Measurements from ENCODE around the gene USP32.

Gene USP32

DNA sequence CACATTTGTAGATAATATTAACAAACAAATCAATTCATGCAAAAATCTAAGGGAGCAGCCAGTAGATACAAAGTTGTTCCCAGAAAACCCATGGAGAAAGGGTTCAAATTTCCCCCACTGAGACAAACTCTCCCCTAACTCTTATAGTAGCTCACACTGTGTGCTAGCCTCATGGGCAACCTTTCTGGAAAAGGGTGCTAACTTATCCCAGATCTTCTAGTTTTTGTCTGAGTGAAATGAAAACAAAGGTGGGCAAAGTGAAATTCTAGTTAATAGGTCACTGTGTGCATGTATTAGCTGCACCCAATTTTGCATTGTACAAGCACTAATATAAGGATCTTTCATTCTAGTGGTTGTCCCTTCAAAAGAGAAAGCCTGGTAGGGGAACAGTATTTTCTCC, 9.9 kb upstream of the USP32 start:
- in situ Hi-C loops (cut with HindIII; ENCODE audit: low sequenced_read_pairs): no loop called here
- DNase-seq (ENCODE audit: low read depth, low spot score): no peak
- TF ChIP-seq, protein P1, sequence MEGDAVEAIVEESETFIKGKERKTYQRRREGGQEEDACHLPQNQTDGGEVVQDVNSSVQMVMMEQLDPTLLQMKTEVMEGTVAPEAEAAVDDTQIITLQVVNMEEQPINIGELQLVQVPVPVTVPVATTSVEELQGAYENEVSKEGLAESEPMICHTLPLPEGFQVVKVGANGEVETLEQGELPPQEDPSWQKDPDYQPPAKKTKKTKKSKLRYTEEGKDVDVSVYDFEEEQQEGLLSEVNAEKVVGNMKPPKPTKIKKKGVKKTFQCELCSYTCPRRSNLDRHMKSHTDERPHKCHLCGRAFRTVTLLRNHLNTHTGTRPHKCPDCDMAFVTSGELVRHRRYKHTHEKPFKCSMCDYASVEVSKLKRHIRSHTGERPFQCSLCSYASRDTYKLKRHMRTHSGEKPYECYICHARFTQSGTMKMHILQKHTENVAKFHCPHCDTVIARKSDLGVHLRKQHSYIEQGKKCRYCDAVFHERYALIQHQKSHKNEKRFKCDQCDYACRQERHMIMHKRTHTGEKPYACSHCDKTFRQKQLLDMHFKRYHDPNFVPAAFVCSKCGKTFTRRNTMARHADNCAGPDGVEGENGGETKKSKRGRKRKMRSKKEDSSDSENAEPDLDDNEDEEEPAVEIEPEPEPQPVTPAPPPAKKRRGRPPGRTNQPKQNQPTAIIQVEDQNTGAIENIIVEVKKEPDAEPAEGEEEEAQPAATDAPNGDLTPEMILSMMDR (IDR thresholded peaks at IDR 0.05; ENCODE audit: low read depth, low read length): no peak
- H3K4me3 ChIP-seq (ENCODE audit: low read depth, low read length): no peak overlapping the region

DNA sequence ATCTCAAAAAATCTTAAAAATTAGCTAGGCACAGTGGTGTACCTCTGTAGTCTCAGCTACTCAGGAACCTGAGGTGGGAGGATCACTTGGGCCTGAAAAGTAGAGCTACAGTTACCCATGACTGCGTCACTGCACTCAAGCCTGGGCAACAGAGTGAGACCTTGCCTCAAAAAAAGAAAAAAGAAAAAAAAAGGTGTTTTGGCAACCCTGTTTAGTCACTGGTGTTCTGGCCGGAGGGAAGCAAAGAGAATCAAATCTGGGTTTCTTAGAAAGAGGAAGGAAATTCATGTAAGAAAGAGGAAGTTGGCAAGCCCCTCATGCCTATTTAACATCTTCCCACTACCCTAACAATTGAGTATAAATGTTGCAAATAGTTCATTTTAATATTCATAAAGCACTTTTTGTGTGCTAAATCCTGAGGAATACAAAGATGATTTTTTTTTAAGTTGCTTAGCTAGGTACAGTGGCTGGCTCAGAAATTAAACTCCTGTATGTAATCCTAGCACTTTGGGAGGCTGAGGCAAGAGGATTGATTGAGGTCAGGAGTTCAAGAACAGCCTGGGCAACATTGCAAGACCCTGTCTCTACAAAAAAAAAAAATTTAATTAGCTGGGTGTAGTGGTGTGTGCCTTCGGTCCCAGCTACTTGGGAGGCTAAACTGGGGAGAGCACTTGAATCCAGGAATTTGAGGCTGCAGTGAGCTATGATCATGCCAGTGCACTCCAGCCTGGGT, 6.5 kb upstream of the USP32 start:
- no peak overlapping the region for H3K4me3 ChIP-seq (ENCODE audit: low read depth, low read length)
- no peak for DNase-seq (ENCODE audit: low read depth, low spot score)
- TF ChIP-seq, protein P1 (IDR thresholded peaks at IDR 0.05; ENCODE audit: low read depth, low read length): no peak
- in situ Hi-C loops (cut with HindIII; ENCODE audit: low sequenced_read_pairs): no loop called here

DNA sequence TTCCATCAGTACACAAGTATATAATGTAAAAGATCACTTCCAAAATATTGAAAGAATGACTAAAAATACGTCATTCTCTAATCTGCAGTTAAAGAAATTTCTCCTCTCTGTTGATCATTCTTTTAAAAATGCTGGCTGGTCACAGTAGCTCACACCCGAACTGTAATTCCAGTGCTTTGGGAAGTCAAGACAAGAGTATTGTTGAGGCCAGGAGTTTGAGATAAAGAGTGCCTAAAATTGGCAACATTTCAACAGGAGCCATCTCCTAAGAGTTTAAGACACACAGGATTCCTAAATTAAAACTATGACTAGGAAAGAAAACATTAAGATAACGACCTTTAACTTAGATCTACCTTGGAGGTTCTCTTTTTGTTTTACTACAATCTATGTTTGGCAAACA, 4.5 kb upstream of the USP32 start:
- no peak overlapping the region for H3K4me3 ChIP-seq (ENCODE audit: low read depth, low read length)
- in situ Hi-C loops (cut with HindIII; ENCODE audit: low sequenced_read_pairs): no loop called here
- DNase-seq (ENCODE audit: low read depth, low spot score): no peak
- TF ChIP-seq, protein P1 (IDR thresholded peaks at IDR 0.05; ENCODE audit: low read depth, low read length): no peak

DNA sequence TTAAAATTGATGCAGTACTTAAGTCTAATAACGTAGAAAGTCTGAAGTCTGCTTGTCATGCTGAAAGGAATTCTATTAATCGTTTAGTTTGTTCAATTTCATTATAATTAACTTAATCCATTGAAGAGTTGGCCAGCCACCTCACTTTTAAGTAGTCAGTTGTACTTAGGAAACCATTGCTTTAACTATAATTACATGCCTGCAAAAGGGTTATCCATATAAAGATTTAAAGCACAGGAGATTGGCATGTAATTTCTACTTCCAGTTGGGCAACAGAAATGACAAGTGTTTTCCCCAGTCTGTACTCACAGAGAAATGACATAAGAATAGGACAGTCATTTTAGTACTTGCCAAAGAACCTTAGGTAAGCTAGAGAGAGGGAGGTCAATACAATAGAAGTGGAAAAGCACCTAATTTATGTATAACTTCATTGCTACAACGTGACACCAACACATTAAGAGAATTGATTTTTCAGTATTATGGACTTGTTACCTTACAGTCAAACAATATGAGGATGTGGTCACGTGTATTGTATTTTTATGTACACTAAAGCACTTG, 3.7 kb upstream of the USP32 start:
- no peak overlapping the region for H3K4me3 ChIP-seq (ENCODE audit: low read depth, low read length)
- TF ChIP-seq, protein P1 (IDR thresholded peaks at IDR 0.05; ENCODE audit: low read depth, low read length): no peak
- in situ Hi-C loops (cut with HindIII; ENCODE audit: low sequenced_read_pairs): no loop called here
- no peak for DNase-seq (ENCODE audit: low read depth, low spot score)

DNA sequence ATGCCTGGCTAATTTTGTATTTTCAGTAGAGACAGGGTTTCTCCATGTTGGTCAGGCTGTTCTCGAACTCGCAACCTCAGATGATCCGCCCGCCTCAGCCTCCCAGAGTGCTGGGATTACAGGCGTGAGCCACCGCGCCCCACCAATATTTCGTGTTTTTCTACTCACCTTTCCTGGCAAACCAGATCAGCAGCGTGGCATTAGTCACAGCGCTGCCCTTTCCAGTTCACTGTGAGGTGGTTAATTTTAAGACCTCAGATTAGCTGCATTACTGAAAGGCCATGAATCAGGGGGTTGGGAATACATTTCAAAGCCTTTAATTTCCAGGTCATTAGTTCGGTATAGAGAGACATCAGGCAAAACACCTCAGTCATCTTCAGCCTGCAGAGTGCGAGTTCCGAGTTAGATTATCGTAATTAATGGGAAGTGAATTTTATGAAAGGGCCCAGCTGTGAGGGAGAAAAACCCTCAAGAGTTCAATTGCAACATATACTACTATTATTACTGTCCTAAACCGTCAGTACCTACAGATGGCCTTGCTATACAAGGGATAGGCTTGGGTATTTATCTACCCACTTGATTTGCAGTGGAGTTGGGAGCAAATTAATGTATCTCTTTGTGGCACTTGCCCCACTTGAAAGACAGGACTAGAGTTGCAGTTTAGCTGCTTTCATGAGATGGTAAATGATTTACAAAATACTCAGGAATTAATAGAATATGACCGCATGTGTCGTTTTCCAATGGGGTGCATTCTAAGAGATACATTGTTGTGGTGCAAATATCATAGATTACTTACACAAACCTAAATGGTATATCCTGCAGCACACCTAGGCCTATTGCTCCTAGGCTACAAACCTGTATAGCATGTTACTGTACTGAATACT, 2.1 kb upstream of the USP32 start:
- no peak overlapping the region for H3K4me3 ChIP-seq (ENCODE audit: low read depth, low read length)
- no peak for DNase-seq (ENCODE audit: low read depth, low spot score)
- in situ Hi-C loops (cut with HindIII; ENCODE audit: low sequenced_read_pairs): no loop called here
- TF ChIP-seq, protein P1 (IDR thresholded peaks at IDR 0.05; ENCODE audit: low read depth, low read length): no peak

DNA sequence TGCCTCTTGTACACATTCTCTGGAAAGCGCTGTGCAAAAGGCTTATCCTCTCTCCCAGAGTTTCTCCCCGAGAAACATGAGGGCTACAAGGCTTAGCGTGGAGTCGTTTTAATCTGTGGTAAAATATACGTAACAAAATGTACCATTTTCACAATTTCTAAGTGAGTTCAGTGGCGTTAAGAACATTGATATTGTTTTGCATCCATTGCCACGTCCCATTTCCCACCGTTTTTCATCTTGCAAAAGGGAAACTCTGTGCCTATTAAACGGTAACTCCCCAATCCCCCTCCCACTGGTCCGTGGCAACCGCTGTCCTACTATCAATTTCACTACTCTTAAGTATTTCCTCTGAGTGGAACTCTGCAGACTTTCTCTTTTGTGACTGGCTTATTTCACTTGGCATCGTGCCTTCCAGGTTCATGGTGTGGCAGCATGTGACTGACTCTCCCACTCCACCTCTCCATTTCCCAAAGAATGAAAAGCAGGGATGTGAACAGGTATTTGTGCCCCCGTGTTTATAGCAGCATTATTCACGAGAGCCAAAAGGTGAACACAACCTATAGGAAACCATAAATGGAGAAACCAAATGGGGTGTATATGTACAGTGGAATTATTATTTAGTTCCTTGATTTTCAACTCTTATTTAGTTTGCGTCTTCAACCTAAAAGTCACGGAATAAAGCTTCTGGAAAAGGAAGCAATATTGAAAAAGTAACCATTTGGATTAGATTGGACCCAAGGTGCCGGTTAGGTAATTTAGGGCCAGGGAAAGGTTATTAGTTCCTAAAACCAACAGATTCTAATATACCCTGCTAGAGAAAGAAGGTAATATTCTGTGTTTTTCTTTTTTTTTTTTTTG, 1.1 kb upstream of the USP32 start:
- in situ Hi-C loops (cut with HindIII; ENCODE audit: low sequenced_read_pairs): no loop called here
- peak; percentile 69 for DNase-seq (ENCODE audit: low read depth, low spot score)
- TF ChIP-seq, protein P1 (IDR thresholded peaks at IDR 0.05; ENCODE audit: low read depth, low read length): no peak
- H3K4me3 ChIP-seq (ENCODE audit: low read depth, low read length): peak overlapping the region; percentile 74

Measured in astrocyte of the spinal cord (primary cell).